HG02885 (cell line): ENCODE measurements around the gene ABHD13.
"Not testable (repeated sequence)": the region's sequence is repeated elsewhere in the genome, so short reads cannot be mapped to it uniquely, and the experiment has no call there.

Source experiments
- ATAC-seq: cut with Tn5 transposase; IDR thresholded peaks from one replicate; pipeline ENCODE4 v1.9.1; 2021; ENCODE audit warnings: mild to moderate bottlenecking; ENCODE audit not compliant: unreplicated experiment, poor library complexity

The ABHD13 gene

DNA sequence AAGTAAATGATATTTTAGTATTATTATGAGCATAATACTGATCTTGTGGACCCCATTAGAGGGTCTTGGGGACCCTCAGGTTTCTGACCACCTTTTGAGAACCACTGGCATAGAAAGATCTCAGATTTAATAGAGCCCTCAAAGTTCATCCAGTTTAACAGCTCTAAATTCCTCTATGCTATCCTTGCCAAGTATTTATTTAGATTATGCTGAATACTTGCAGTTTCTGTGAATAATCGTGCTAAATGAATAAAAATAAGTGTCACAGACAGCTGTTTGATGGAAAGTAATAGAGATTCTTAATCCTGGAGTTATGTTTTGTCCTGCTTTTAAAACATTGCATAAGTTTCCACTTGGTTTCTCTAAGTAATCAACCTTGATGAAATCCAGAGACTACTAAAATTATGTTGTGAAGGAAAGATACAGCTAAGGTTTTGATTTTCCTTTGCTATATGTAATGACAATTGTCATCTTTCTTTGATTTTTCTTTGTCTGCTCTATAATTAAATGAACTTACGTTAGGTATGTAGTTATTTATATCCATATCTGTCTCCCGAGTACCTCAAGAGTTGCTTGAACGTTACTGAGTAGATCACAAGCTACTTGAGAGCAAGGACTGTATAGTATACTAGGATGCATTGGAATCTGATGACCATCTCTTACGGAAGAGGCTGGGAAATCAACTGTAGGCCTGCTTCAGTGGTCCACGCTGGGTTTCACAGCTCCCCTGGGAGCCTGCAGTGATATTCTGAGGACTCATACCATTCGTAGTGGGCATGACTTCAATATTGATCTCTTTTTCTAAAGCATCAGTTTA lies 5.7 kb downstream of the ABHD13 start:
- ATAC-seq: no peak

DNA sequence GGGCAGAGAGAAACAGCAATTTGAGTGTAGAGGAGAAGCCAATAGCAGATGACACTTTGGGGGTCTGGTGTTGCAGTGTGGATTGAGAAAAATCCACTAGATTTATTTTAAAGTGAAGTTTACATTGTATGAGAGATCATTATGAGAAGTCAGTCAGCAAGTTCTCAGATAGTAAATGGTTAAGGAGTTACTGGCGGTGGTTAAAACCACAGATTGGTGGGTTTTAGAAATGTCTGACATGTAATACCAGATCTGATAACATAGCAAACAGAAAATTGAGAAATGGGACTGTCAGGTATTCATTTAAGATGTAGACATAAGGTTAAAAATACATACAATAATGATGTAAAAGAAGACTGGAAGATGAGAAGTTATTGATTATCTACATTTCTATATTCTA lies 7.2 kb downstream of the ABHD13 start:
- peak; percentile 59 for ATAC-seq

- peak; percentile 37 for ATAC-seq
Measured at GRCh38 chr13:108226184-108226583, 8.0 kb downstream of the ABHD13 start.

GRCh38 chr13:108227651-108228272 lies 9.6 kb downstream of the ABHD13 start:
- ATAC-seq: peak; percentile 31

DNA sequence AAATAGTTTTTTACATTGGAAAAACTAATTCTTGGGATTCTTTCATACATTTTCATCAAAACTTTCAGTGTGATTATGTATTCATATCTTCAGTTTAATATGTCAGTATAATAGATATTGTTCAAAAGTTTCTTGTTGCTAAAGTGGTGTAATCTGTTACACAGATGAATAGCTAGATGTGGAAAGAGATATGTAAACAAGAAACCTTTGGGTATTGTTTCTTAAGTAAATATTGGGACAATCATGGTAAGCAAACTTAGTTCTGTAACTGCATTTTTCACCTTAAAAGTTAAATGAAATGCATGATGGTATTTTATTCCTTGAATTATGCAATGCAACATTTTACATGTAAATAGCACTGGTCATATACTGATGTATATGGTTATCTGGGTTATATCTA lies 12.2 kb downstream of the ABHD13 start:
- no peak for ATAC-seq

- peak; percentile 76 for ATAC-seq
Measured at GRCh38 chr13:108249150-108249549, 31.0 kb downstream of the ABHD13 start.

GRCh38 chr13:108257248-108257647 lies 39.1 kb downstream of the ABHD13 start:
- ATAC-seq: no peak

GRCh38 chr13:108263621-108264355 lies 45.6 kb downstream of the ABHD13 start:
- ATAC-seq: no peak

- no peak for ATAC-seq
Measured at GRCh38 chr13:108266321-108266990, 48.3 kb downstream of the ABHD13 start.

GRCh38 chr13:108267347-108267746 lies 49.2 kb downstream of the ABHD13 start:
- ATAC-seq: no peak

DNA sequence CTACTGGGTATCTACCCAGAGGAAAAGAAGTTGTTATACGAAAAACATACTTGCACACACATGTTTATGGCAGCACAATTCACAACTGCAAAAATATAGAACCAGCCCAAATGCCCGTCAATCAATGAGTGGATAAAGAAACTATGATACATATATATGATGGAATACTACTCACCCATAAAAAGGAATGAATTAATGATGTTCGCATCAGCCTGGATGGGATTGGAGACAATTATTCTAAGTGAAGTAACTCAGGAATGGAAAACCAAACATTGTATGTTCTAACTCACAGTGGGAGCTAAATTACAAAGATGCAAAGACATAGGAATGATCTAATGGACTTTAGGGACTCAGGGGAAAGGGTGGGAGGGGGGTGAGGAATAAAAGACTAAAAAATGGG lies 49.7 kb downstream of the ABHD13 start:
- ATAC-seq: not testable (repeated sequence)

DNA sequence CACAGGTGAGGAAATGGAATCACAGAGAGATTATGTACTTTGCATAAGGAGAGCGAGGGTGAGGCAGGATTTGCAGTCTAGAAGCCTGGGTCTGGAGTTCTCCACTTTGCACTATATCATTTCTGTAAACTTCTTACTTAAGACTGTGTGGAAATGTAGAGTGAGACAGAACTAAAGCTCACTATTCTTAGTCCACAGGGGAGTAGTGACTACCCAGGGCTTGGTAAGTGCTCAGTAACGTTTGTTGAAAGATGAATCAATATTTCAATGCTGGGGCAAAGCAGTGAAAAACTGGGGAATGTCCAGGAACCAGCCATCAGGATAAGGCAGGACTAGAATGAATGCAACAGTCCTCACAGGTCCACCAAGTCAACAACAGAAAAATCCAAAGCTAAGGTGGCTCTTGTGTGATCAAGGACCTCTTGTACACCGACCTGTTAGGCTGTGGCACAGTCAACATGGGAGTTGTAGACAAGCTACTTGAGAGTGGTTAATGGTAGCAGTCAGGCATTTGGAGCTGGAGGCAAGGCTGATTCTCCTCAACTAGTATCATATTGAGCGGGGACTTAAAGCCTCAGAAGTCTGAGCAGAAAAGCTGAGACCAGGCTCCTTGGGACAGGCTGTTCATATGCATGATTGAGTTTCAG lies 50.4 kb downstream of the ABHD13 start:
- ATAC-seq: no peak

GRCh38 chr13:108269601-108270328 lies 51.6 kb downstream of the ABHD13 start, which contains the start of gene TNFSF13B:
TNFSF13B (plus strand) TSS chr13:108269718; CDS start chr13:108269896, 178 bp downstream.
- peak; percentile 69 for ATAC-seq

- peak; percentile 16 for ATAC-seq
Measured at GRCh38 chr13:108270442-108270841, 52.2 kb downstream of the ABHD13 start.

- ATAC-seq: no peak
Measured at GRCh38 chr13:108272333-108272732, 54.1 kb downstream of the ABHD13 start.

DNA sequence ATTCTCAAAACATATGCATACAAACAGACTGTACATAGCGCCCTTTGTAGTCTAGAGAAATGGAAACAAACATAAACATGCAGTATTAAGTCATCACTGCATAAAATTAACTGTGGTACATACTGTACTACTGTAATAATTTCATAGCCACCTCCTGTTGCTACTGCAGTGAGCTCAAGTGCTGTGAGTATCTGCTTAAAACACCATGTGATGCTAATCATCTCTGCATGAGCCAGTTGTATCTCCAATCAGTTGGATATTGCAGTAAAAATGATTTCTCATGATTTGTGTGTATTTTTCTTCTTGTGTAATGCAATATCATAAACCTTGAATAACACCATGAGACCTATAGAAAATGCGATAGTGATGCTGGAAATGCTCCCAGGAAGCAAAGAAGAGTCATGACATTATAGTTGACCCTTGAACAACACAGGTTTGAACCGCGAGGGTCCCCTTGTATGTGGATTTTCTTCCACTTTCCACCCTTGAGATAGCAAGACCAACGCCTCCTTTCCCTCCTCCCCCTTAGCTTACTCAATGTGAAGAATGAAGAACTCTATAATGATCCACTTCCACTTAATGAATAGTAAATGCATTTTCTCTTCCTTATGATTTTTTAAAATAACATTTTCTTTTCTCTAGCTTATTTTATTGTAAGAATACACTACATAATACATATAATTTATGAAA lies 55.4 kb downstream of the ABHD13 start:
- ATAC-seq: no peak

GRCh38 chr13:108274718-108275117 lies 56.5 kb downstream of the ABHD13 start:
- ATAC-seq: no peak

DNA sequence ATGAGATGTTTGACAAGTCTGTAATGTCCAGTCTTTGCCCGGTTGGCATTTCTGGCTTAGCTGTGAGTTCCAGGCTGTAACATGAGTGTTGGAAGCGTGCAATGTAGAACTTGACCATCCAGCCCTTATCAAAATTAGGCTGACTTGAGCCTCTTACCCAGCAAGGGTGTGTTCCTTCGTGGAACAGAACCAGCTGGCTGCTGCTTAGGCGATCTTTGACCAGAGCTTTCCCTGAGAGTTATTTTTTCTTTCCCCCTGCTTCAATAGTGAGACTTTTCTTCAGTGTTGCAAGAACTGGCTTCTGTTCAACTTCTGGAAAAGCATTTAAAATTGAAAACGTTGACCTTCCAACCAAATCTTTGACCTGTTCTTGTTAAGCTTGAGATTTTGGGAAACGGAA lies 57.9 kb downstream of the ABHD13 start:
- ATAC-seq: no peak

- no peak for ATAC-seq
Measured at GRCh38 chr13:108278466-108278865, 60.3 kb downstream of the ABHD13 start.
